ENCODE results near the gene NPRL2.

Gene NPRL2

DNA sequence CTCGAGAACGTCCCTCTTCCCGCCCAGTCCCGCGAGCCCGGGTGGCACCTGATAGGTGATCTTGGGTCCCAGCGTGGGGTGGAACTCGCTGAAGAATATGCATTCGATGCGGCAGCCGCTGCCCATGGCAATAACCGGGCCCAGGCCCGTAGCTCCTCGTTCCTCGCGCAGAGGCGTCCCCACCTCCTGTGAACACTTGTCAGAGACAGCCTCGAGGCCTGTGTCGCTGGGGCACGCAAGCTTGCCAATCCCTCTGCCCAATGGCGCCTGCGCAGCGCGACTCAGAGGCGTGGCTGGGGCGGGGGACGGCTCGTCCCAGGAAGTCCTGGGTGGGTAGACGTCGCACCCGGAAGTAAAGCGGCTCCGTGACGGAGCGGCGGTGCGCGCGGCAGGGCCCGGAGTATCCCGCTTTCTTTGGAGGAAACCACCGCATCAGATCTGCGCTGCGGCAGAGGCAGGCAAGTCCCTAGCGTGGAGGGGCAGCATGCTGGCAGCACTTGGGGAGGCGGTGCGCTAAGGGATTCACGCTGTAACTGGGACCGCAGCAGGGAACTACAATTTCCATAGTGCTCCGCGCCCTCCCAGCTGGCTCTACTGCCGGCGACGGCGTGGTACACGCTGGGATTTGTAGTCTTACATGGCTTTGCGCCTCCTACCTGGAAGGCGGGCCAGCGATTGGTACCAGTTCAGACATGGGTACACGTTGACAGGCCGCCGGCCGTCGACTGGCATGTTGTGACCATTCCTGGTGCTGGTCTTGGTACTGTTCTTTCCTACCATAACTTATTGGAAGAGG, at the start of gene NPRL2, which contains the start of gene CYB561D2:
Gene NPRL2, minus strand, starts transcription at position 249 of the 796 bp plus-strand sequence. Its CDS starts 123 bp downstream, at position 126.
Gene CYB561D2, plus strand, starts transcription at position 336 of the 796 bp plus-strand sequence. CDS start 572 bp downstream, outside the sequence.
- Histone ChIP-seq H3K4me3 (peak within 1 kb of the TSS; percentile 73), H3K27ac (peak within 1 kb of the TSS; percentile 80 to 88)
- TF ChIP-seq, protein P1, sequence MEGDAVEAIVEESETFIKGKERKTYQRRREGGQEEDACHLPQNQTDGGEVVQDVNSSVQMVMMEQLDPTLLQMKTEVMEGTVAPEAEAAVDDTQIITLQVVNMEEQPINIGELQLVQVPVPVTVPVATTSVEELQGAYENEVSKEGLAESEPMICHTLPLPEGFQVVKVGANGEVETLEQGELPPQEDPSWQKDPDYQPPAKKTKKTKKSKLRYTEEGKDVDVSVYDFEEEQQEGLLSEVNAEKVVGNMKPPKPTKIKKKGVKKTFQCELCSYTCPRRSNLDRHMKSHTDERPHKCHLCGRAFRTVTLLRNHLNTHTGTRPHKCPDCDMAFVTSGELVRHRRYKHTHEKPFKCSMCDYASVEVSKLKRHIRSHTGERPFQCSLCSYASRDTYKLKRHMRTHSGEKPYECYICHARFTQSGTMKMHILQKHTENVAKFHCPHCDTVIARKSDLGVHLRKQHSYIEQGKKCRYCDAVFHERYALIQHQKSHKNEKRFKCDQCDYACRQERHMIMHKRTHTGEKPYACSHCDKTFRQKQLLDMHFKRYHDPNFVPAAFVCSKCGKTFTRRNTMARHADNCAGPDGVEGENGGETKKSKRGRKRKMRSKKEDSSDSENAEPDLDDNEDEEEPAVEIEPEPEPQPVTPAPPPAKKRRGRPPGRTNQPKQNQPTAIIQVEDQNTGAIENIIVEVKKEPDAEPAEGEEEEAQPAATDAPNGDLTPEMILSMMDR (IDR thresholded peaks at IDR 0.05) = no peak
- DNase-seq (ENCODE audit: low spot score) = peak; percentile 97

DNA sequence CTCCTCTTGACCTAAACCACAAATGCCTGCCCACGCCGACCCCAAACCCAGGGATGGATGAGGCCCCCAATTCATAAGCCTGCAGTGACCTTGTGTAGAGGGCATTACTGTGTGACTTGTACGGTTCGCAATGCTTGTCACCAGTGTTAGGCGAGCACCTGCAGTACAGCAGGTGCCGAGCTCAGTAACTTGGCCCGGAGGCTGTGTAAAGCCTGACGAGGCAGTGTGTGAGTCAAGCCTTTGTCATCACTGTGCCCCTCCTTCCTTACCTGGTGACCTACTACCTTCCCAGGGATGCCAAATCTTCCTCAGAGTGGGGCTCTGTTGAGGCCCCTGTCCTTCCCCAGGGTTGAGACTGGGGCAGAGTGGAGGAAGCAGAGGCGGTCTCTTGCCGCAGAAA, 45.9 kb upstream of the NPRL2 start:
- H3K27ac ChIP-seq = no peak overlapping the region
- no peak overlapping the region for H3K4me3 ChIP-seq
- no peak for DNase-seq (ENCODE audit: low spot score)
- TF ChIP-seq, protein P1 (IDR thresholded peaks at IDR 0.05) = no peak

DNA sequence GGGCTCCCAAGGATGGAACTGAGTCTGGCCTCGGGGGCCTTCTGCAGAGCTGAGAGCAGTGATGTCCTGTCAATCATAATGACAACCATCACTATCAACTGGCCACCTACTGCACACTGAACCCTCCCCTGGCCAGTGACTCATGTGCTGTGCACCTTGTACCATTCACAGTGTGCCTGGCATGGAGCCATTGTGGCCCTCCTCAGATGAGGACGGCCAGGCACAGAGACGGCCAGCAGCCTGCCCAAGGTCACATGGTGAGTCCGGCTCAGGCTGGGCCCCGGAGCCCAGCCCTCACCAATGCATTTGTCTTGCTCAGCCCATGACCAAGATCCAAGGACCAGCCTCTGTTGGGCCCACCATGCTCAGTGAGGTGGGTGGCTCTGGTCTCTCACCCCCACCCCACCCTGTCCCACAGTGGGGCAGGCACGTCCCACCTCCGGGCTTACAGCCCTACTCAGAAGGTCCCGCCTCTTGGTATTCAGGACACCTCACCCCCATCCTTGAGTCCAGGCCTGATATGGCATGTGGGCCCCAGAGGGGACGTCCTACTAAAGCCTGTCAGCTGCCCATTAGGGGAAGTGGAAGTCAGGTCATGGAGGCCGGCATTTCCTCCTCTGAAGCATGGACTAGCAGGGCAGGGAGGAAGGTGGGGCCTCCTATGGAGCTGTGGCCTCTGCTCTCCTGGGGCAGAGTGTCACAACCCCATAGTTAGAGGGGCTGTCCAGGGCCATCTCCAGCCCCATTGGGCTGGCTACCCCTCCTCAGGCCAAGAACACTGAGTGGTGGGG, 44.7 kb upstream of the NPRL2 start:
- TF ChIP-seq, protein P1 (IDR thresholded peaks at IDR 0.05) = no peak
- H3K27ac ChIP-seq = no peak overlapping the region
- no peak overlapping the region for H3K4me3 ChIP-seq
- no peak for DNase-seq (ENCODE audit: low spot score)

DNA sequence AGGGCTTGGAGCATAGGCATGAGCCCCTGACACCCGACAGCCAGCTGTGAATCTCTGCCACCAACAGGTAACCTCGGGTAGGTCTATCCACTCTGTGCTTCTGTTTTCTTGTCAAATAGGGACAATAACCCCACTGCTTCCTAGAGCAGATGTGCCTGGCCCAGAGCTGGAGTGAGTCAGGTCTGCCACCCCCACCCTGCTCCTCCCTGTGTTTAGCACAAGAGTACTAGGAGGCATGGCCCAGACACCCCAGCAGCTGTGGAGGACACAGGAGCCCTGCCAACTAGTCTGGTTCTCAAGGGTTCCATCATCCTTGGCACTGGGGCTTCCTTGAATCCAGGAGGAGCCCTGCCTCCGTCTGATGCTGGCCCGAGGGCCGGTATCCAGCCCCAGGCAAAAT, 42.5 kb upstream of the NPRL2 start:
- DNase-seq (ENCODE audit: low spot score) = no peak
- TF ChIP-seq, protein P1 (IDR thresholded peaks at IDR 0.05) = no peak
- Histone ChIP-seq H3K4me3 (no peak overlapping the region), H3K27ac (no peak overlapping the region)

DNA sequence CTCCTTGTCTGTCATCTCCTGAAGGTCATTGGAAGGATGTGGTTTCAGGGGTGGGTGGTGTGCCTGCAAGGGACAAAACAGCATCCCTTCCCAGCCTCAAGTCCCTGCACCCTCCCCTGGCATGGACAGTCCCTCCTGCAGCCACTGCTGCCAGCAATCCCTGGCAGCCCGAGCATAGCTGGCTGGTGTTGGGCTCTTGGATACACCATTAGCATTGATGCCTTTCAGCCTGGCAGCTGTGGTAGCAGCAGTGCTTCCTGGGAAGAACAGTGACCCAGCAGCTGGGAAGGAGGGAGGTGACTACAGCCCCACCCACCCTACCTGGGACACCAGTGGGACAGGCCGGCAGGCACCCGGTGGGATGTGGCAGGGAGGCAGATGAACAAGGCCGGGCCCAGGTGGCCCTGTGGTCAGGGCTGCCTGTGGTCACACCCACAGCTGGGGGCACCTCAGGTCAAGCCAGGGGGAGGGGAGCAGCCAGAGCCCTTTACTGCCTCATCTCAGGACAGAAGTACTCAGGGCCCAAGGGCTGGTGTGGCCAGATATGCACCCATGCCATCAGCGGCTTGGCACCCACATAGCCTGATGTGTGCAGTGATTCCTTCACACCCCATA, 41.6 kb upstream of the NPRL2 start:
- no peak overlapping the region for H3K27ac ChIP-seq
- TF ChIP-seq, protein P1 (IDR thresholded peaks at IDR 0.05) = no peak
- no peak overlapping the region for H3K4me3 ChIP-seq
- no peak for DNase-seq (ENCODE audit: low spot score)

DNA sequence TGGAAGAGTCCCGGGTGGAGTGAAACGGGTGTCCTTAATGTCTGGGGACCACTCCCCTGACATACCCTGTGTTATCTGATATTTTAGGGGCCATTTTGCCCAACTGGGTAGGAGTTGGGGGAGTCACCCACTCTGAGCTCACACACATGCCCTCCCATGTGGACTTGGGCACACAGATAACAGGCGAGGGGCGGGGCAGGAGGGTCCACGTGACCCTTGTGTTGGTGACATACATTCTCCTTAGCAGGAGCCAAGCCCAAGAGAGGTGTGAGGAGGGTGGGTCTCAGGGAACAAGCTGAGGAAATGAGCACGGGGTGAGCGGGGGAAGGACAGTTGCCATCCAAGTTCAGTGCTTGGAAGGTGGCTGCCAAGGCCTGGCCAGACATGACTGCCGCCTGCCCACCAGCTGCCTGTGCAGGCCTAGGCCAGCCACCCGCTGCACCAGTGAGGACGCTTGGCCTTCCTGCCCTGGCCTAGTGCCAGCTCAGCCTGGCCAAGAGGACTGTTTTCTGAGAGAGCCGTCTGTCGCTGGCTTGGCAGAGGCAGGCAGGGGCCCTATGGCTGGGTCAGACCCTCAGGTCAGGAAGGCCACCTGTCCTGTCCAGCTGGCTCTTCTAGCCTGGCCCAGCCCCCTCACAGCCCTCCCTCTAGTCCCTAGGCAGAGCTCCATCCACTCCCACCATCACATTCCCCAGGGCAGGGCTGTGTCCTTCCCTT, 40.1 kb upstream of the NPRL2 start:
- H3K27ac ChIP-seq = peak overlapping the region in 1 of 2 donors; percentile 42

More for the DNA sequence above, 40.1 kb upstream of the NPRL2 start:
- TF ChIP-seq, protein P1 (IDR thresholded peaks at IDR 0.05) = no peak
- no peak for DNase-seq (ENCODE audit: low spot score)
- no peak overlapping the region for H3K4me3 ChIP-seq
